GM18870 (cell line): ENCODE measurements around the gene SFMBT1.

Experiments used
- ATAC-seq: cut with Tn5 transposase; IDR thresholded peaks from one replicate; pipeline ENCODE4 v1.9.1; 2021; ENCODE audit warnings: moderate library complexity; ENCODE audit not compliant: unreplicated experiment

SFMBT1 gene

GRCh38 chr3:52890735-52891134 lies 155.1 kb downstream of the SFMBT1 start:
- no peak for ATAC-seq

DNA sequence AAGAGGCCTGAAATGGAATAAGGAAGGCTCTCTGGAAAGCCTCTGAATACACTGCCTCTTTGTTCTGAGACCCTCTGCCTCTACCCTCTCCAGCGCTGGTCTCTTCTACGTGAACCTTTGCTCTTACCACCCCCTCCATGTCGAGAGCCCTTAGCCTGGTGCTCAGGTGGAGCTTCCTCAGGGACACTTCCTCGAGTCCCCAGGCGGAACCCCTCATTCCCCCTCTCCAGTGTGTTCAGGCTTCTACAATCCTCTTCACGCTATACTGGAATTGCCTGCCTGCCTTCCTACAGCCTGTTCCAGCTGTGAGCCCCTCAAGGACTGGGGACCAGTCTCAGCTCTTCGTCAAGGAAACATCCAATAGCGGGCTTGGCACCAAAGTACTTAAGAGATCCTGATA lies 156.0 kb downstream of the SFMBT1 start:
- ATAC-seq: no peak

GRCh38 chr3:52887166-52887565 lies 158.7 kb downstream of the SFMBT1 start:
- ATAC-seq: no peak

- ATAC-seq: no peak
These were observed 159.7 kb downstream of the SFMBT1 start for GRCh38 chr3:52886049-52886730.

GRCh38 chr3:52882377-52882776 lies 163.5 kb downstream of the SFMBT1 start:
- no peak for ATAC-seq

- no peak for ATAC-seq
These were observed 164.0 kb downstream of the SFMBT1 start for GRCh38 chr3:52881871-52882270.

DNA sequence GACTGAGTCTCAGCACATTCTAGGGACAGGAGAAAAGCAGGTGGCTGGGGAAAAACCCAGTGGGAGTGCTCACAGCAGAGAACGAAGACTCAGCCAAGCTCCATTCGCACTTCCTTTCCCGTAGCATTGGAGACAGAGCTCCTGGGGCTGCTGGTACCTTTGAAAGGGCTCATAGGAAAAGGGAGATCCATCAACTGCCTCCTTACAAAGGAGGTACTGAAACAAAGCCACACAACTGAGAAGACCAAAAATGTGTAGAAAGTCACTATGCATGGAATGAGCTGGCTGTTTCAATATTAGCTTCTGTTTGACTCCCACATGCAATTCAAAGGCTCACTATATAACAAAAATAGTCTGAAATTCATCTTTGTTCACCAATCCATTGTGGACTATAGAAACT lies 165.4 kb downstream of the SFMBT1 start:
- ATAC-seq: no peak

DNA sequence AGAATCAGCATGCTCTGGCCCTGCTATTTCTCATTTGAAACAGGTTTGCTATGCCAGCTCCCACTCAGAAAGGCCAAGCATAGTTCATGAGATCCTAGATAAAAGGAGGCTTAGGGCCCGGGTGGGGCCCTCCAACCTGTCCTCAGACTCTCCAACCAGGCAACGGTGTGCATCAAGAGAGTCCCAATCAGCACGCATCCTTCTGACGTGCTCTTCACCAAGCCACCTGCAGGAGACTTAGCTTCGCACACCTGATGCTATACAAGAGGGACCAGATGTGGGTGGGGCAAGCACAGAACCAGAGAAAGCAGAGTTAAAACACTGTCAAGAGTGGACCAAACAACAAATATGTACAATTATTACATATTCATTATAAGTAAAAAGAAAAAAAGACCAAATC lies 165.8 kb downstream of the SFMBT1 start:
- no peak for ATAC-seq

- ATAC-seq: no peak
These were observed 166.3 kb downstream of the SFMBT1 start for GRCh38 chr3:52879581-52879980.

DNA sequence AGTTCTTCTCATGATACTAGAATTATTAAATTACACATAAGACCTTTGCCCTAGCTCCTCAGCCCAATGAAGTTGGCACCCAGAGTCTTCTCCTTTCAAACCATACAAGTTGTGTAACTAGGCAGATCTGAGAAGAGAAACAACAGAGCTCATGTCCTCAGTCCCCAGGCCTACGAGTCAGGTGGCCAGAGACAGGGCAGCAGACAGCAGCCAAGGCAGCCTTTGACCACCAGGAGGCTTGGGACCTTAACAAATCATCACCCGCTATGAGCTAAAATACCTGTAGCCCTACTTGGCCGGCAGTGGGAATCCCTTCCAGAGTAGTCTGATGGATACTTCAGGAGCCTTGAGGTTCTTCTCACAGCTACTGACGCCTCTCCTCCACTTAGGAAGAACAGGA lies 166.8 kb downstream of the SFMBT1 start:
- ATAC-seq: no peak

DNA sequence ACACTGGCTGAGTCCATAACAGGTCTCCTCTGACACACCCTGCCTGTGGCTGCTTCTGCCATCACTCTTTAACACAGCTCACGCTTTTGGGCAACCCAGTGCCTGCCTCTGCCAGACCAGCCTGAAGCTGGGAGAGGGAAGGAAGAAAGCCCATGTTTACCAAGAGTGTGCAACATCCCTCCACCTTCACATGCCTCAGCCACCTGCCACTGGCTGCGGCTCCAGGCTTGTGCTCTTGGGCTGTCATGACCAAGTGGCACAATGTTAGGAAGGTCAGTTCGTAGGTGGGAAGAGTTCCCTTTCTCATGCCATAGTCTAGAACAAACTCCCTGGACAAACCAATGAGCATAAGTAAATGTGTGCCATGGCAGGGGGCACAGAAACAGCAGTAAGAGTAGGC lies 168.8 kb downstream of the SFMBT1 start:
- no peak for ATAC-seq

GRCh38 chr3:52874864-52875587 lies 170.8 kb downstream of the SFMBT1 start:
- no peak for ATAC-seq

DNA sequence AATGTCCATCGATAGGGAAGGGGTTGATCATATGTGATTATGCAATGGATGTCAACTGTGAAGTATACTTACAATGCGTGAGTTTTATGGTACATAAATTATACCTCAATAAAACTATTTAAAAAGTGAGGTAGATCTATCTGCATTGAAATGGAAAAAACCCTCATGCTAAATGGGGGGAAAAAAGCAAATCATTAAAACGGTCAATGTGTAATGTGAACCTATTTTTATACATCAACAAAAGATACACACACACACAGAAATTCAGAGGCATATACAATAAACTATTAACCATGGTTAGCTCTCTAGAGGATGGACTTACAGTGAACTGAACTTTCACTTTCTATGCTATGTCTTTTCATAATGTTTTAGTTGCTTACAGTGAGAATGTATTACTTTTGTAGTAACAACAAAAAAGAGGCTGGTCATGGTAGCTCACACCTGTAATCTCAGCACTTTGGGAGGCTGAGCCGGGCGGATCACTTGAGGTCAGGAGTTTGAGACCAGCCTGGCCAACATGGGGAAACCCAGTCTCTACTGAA lies 171.6 kb downstream of the SFMBT1 start:
- ATAC-seq: no peak

- no peak for ATAC-seq
These were observed 172.3 kb downstream of the SFMBT1 start for GRCh38 chr3:52873433-52874159.

DNA sequence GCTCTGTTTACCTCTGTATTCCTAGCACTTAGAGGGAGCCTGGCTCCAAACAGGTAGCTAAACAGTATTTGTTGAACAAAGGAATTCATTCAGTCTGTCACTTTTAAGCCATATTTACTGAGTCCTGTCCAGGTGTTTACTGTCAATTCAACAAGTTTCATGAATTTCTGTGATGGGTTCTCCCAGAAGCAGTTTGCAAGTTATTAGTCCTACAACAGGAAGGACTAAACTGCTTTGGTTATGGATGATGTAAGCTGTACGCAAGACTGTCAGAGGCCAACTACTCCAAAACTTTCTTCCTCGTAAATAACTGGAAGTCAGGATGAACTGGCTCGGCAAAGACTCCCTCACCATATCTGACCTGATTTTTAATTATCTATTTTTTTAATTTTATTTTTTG lies 173.6 kb downstream of the SFMBT1 start:
- no peak for ATAC-seq

- ATAC-seq: no peak
These were observed 174.1 kb downstream of the SFMBT1 start for GRCh38 chr3:52871761-52872160.

DNA sequence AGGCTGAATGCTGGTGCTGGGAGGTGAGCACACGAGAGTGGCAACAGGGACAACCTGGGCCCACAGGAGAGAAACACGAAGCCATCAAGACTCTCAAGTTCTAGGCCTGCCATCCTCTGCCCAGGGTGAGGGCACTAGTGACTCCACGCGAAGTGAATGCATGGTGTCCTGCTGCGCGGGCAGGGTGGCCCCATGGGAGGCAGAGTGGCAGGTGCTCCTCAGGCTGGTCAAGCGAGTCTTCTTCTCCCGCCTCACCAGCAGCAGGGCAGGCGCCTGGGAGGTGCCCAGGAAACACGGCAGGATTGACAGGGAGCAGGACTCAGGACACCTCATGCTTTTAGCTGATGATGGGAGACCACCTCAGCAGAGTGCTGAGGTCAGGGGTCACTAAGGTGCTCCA lies 175.4 kb downstream of the SFMBT1 start:
- no peak for ATAC-seq

- no peak for ATAC-seq
These were observed 179.4 kb downstream of the SFMBT1 start for GRCh38 chr3:52866427-52866826.

GRCh38 chr3:52865994-52866393 lies 179.9 kb downstream of the SFMBT1 start:
- no peak for ATAC-seq

DNA sequence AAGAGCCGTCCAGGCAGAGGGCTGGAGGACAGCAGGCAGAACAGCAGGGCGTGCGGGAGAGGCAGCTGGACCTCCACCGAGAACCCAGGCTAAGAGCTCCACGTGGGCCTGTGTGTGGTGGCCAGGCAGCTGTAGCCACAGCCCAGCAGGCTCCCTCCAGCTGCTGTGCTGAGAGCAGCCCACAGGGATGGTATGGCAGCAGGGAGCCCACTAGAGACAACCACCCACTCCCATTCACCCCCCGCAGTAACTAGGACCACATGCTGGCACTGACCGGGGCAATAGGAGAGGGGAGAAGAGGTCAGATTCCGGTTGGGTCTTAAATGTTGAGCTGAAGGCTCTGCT lies 185.5 kb downstream of the SFMBT1 start:
- no peak for ATAC-seq

GRCh38 chr3:52859686-52860423 lies 186.0 kb downstream of the SFMBT1 start:
- no peak for ATAC-seq
